GM12892 (cell line): ENCODE data around the gene EPX.

Experiments
- POLR2A ChIP-seq: IDR thresholded peaks from 2 replicates; pipeline ENCODE4 v1.6.1; 2011; ENCODE audit warnings: low read depth, low read length, control low read depth
- POLR2AphosphoS5 ChIP-seq: IDR thresholded peaks from 2 replicates; pipeline ENCODE4 v1.6.1; 2011; ENCODE audit warnings: low read depth, low read length, control low read depth
- TAF1 ChIP-seq: IDR thresholded peaks from 2 replicates; pipeline ENCODE4 v1.6.1; 2011; ENCODE audit warnings: low read depth, mild to moderate bottlenecking, control low read depth, low read length, borderline replicate concordance

- TF ChIP-seq POLR2AphosphoS5 (no peak), POLR2A (no peak), TAF1 (no peak)
Measured at GRCh38 chr17:58187063-58187462, 5.5 kb upstream of the EPX start.
